Endodermal cell (in vitro differentiated cells): ENCODE measurements around the gene ARID4B. TPM values are rescaled to one million over a fixed set of nuclear protein-coding genes. Genes with fewer than 3 reads are reported as not detected.

Experiments
- DNase-seq: peaks from one replicate; pipeline ENCODE4 v3.0.0-alpha.2; 2017
- H3K27ac ChIP-seq: 2 replicates; pipeline ENCODE4 v1.5.1; 2013; ENCODE audit warnings: mild to moderate bottlenecking, low read depth, low read length, moderate library complexity
- H3K27me3 ChIP-seq: 2 replicates; pipeline ENCODE4 v1.6.1; 2013; ENCODE audit warnings: mild to moderate bottlenecking, low read length, moderate library complexity; ENCODE audit not compliant: insufficient read depth, control insufficient read depth, poor library complexity, severe bottlenecking
- H3K36me3 ChIP-seq: 2 replicates; pipeline ENCODE4 v1.7.0; 2013; ENCODE audit warnings: mild to moderate bottlenecking, low read length, moderate library complexity; ENCODE audit not compliant: control insufficient read depth, insufficient read depth
- H3K4me1 ChIP-seq: one replicate; pipeline ENCODE4 v1.7.0; 2013; ENCODE audit warnings: low read length; ENCODE audit not compliant: control insufficient read depth, insufficient read depth
- H3K4me3 ChIP-seq: 2 replicates; pipeline ENCODE4 v1.5.1; 2013; ENCODE audit warnings: mild to moderate bottlenecking, low read length, moderate library complexity
- H3K9ac ChIP-seq: 2 replicates; pipeline ENCODE4 v1.6.1; 2013; ENCODE audit warnings: mild to moderate bottlenecking, low read length, moderate library complexity; ENCODE audit not compliant: poor library complexity, severe bottlenecking; ENCODE audit errors: extremely low read depth
- H3K9me3 ChIP-seq: 2 replicates; pipeline ENCODE4 v1.6.1; 2013; ENCODE audit warnings: mild to moderate bottlenecking, low read length, moderate library complexity; ENCODE audit not compliant: control insufficient read depth
- H3K27ac Mint-ChIP-seq: 2 replicates; pipeline ENCODE4 v1.8.0; 2020; ENCODE audit warnings: mixed read lengths
- H3K27me3 Mint-ChIP-seq: 2 replicates; pipeline ENCODE4 v1.8.0; 2021; ENCODE audit warnings: mild to moderate bottlenecking, mixed read lengths; ENCODE audit not compliant: insufficient read depth
- H3K36me3 Mint-ChIP-seq: 2 replicates; pipeline ENCODE4 v1.8.0; 2020; ENCODE audit warnings: low read depth, mixed read lengths
- H3K4me1 Mint-ChIP-seq: 2 replicates; pipeline ENCODE4 v1.8.0; 2020; ENCODE audit warnings: mixed read lengths
- H3K4me3 Mint-ChIP-seq: 2 replicates; pipeline ENCODE4 v1.8.0; 2020; ENCODE audit warnings: mild to moderate bottlenecking, moderate library complexity, mixed read lengths
- H3K9me3 Mint-ChIP-seq: 2 replicates; pipeline ENCODE4 v1.8.0; 2020; ENCODE audit warnings: mild to moderate bottlenecking, mixed read lengths
- WGBS, 2 experiments: methylation state at CpG; one replicate each; pipeline versions ENCODE4 v1.1.5 to v1.1.7; 2013; ENCODE audit warnings: missing lambda C conversion rate in 2 of 2, mixed read lengths in 1 of 2; ENCODE audit not compliant: insufficient coverage in 1 of 2, insufficient read length in 1 of 2; 5-methylcytosine and 5-hydroxymethylcytosine counted together
- total RNA-seq, 2 donors: library from RNA; stranded (reverse); fragmentation: NEBNext Ultra II Directional in 1 of 2; extraction: Animal tissue kit (Norgen Biotek cat#: 25700) in 1 of 2; gene quantifications; 2 replicates in 1 of 2; 3 replicates in 1 of 2; pipeline ENCODE4 v1.2.1, GENCODE V29; 2021
- TF ChIP-seq, protein P1 (sequence below): fragments of 200-600 bp; sonication (generic); conservative IDR thresholded peaks from 2 replicates; pipeline ENCODE4 v1.5.0; 2021; ENCODE audit warnings: antibody characterized with exemption, mild to moderate bottlenecking

The ARID4B gene
- total RNA-seq, 2 donors from 2014 or later = 40.6 to 43.1 TPM

- Histone ChIP-seq H3K4me1 (no peaks in the 10 kb centered on the region), H3K4me3 (peak overlapping the region; percentile 26), H3K36me3 (peaks cover 23% of the 10 kb centered on the region), H3K9ac (peak overlapping the region; percentile 19), H3K27me3 (no peaks in the 10 kb centered on the region), H3K9me3 (peaks cover 13% of the 10 kb centered on the region), H3K27ac (no peak overlapping the region)
- Mint-ChIP-seq H3K9me3 (peaks cover 16% of the 10 kb centered on the region), H3K4me1 (peaks cover 19% of the 10 kb centered on the region), H3K4me3 (no peak overlapping the region), H3K27me3 (no peaks in the 10 kb centered on the region), H3K36me3 (peaks cover 26% of the 10 kb centered on the region), H3K27ac (peak overlapping the region; percentile 79)
- TF ChIP-seq, protein P1, sequence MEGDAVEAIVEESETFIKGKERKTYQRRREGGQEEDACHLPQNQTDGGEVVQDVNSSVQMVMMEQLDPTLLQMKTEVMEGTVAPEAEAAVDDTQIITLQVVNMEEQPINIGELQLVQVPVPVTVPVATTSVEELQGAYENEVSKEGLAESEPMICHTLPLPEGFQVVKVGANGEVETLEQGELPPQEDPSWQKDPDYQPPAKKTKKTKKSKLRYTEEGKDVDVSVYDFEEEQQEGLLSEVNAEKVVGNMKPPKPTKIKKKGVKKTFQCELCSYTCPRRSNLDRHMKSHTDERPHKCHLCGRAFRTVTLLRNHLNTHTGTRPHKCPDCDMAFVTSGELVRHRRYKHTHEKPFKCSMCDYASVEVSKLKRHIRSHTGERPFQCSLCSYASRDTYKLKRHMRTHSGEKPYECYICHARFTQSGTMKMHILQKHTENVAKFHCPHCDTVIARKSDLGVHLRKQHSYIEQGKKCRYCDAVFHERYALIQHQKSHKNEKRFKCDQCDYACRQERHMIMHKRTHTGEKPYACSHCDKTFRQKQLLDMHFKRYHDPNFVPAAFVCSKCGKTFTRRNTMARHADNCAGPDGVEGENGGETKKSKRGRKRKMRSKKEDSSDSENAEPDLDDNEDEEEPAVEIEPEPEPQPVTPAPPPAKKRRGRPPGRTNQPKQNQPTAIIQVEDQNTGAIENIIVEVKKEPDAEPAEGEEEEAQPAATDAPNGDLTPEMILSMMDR = no peak
- no peak for DNase-seq
- 75 to 83% methylated on average over 1 to 5 of the region's 6 CpGs for WGBS, 2 experiments
Observed at GRCh38 chr1:235304549-235305451, 23.2 kb downstream of the ARID4B start.

- peaks cover 8% of the 10 kb centered on the region for H3K9me3 Mint-ChIP-seq
- no peaks in the 10 kb centered on the region for H3K4me1 ChIP-seq
- peaks cover 26% of the 10 kb centered on the region for H3K36me3 Mint-ChIP-seq
- no peaks in the 10 kb centered on the region for H3K27me3 ChIP-seq
- peaks cover 16% of the 10 kb centered on the region for H3K9me3 ChIP-seq
- WGBS, 2 experiments = 100% methylated on average over 1 of the region's 1 CpG; no CpG with 5 or more reads in 1 of the 2 experiments
- peaks cover 25% of the 10 kb centered on the region for H3K4me1 Mint-ChIP-seq
- H3K4me3 Mint-ChIP-seq = no peak overlapping the region
- H3K27ac ChIP-seq = no peak overlapping the region
- H3K9ac ChIP-seq = no peak overlapping the region
- H3K27me3 Mint-ChIP-seq = no peaks in the 10 kb centered on the region
- H3K27ac Mint-ChIP-seq = no peak overlapping the region
- no peak for DNase-seq
- H3K36me3 ChIP-seq = peaks cover 24% of the 10 kb centered on the region
- no peak overlapping the region for H3K4me3 ChIP-seq
- TF ChIP-seq, protein P1 = no peak
Observed at GRCh38 chr1:235302143-235302542, 25.8 kb downstream of the ARID4B start.

DNA sequence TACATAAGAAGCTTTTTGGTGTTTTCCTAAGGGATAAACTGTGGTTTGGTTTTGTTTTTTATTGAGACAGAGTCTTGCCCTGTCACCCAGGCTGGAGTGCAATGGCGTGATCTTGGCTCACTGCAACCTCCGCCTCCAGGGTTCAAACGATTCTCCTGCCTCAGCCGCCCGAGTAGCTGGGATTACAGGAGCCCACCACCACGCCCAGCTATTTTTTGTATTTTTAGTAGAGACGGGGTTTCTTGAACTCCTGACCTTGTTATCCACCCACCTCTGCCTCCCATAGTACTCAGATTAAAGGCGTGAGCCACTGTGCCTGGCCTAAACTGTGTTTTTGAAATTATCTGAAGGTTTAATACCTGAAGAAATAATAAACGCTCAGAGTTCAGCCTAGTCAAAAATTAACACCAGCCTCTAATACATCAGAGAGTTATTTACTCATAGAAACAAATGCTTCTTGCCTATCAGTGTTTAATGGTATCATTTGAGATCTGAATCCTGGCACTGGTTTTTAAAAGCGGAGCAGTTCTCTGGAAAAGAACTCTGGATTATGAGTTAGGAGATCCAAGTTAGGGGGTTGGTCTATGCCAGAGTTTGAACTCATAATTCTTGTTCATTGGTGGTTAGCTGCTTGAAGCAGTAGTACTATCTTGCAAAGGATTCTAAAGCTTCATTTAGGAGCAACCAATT, 28.7 kb downstream of the ARID4B start:
- no peak overlapping the region for H3K4me3 Mint-ChIP-seq
- H3K27ac ChIP-seq = peak overlapping the region; percentile 38
- H3K27ac Mint-ChIP-seq = peak overlapping the region; percentile 52
- H3K4me1 Mint-ChIP-seq = peaks cover 15% of the 10 kb centered on the region
- TF ChIP-seq, protein P1 = no peak
- H3K4me1 ChIP-seq = no peaks in the 10 kb centered on the region
- no peak overlapping the region for H3K4me3 ChIP-seq
- no peak for DNase-seq
- H3K9me3 ChIP-seq = peaks cover 13% of the 10 kb centered on the region
- 91 to 97% methylated on average over 4 to 10 of the region's 10 CpGs for WGBS, 2 experiments
- H3K9me3 Mint-ChIP-seq = peaks cover 15% of the 10 kb centered on the region
- no peaks in the 10 kb centered on the region for H3K27me3 ChIP-seq
- H3K9ac ChIP-seq = no peak overlapping the region
- peaks cover 20% of the 10 kb centered on the region for H3K36me3 ChIP-seq
- H3K27me3 Mint-ChIP-seq = no peaks in the 10 kb centered on the region
- H3K36me3 Mint-ChIP-seq = peaks cover 26% of the 10 kb centered on the region
